IMR-90 (cell line): Measurements from ENCODE around the gene ETS1. TPM values are rescaled to one million over a fixed set of nuclear protein-coding genes. Genes with fewer than 3 reads are reported as not detected.

Source experiments
- ATAC-seq: fragments of 200-7000 bp; cut with Tn5 transposase; 2 replicates; pipeline ENCODE4 v1.9.1; 2020; ENCODE audit warnings: low read depth, mild to moderate bottlenecking, moderate library complexity
- BruUV-seq: library from RNA; stranded (reverse); fragments of 400-500 nt; replicated peaks from 2 replicates; lab custom pipeline; 2021; lab: Mats Ljungman, UMichigan
- CTCF ChIA-PET: fragments of 300-600 bp; formaldehyde crosslinking; extraction: SDS; loops from one replicate; lab custom pipeline; 2021; ENCODE audit warnings: antibody characterized with exemption; lab: Yijun Ruan, JAX
- POLR2A ChIA-PET: fragments of 300-600 bp; sonication (Branson Sonifier 250); formaldehyde crosslinking; loops from one replicate; lab custom pipeline; 2022; ENCODE audit warnings: antibody characterized with exemption; ENCODE audit not compliant: unreplicated experiment; lab: Charles Lee
- DNase-seq: peaks from one replicate; pipeline ENCODE4 v3.0.0; 2013
- H2AFZ ChIP-seq: replicated peaks from 2 replicates; pipeline ENCODE3; 2013; ENCODE audit warnings: low read length, mild to moderate bottlenecking; ENCODE audit not compliant: poor library complexity
- H2AK5ac ChIP-seq: 2 replicates; pipeline ENCODE4 v1.6.1; 2013; ENCODE audit warnings: low read depth, low read length, inconsistent platforms
- H2AK9ac ChIP-seq: replicated peaks from 2 replicates; pipeline ENCODE3; 2013; ENCODE audit warnings: mild to moderate bottlenecking, low read depth, low read length, moderate library complexity; ENCODE audit not compliant: poor library complexity
- H2BK120ac ChIP-seq: 2 replicates; pipeline ENCODE4 v1.6.1; 2013; ENCODE audit warnings: low read depth, low read length, inconsistent platforms
- H2BK15ac ChIP-seq: 3 replicates; pipeline ENCODE4 v1.6.1; 2013; ENCODE audit warnings: low read depth, low read length, inconsistent platforms
- H2BK20ac ChIP-seq: 2 replicates; pipeline ENCODE4 v1.6.1; 2013; ENCODE audit warnings: low read depth, mild to moderate bottlenecking, inconsistent platforms, low read length, moderate library complexity
- H2BK5ac ChIP-seq: 2 replicates; pipeline ENCODE4 v1.6.1; 2013; ENCODE audit warnings: mild to moderate bottlenecking, low read depth, low read length, inconsistent platforms; ENCODE audit not compliant: poor library complexity, severe bottlenecking
- H3K14ac ChIP-seq: replicated peaks from 2 replicates; pipeline ENCODE4 v1.6.1; 2013; ENCODE audit warnings: low read depth, low read length, inconsistent platforms
- H3K18ac ChIP-seq: 2 replicates; pipeline ENCODE4 v1.6.1; 2013; ENCODE audit warnings: low read depth, low read length, control low read depth
- H3K23ac ChIP-seq: 2 replicates; pipeline ENCODE4 v1.6.1; 2013; ENCODE audit warnings: low read depth, low read length, inconsistent platforms
- H3K27ac ChIP-seq: 2 replicates; pipeline ENCODE4 v1.5.1; 2013; ENCODE audit warnings: mild to moderate bottlenecking, control low read depth, low read length; ENCODE audit not compliant: insufficient read depth
- H3K27me3 ChIP-seq: 2 replicates; pipeline ENCODE4 v1.6.1; 2013; ENCODE audit warnings: low read length; ENCODE audit not compliant: control insufficient read depth, insufficient read depth
- H3K36me3 ChIP-seq: 2 replicates; pipeline ENCODE4 v1.6.1; 2013; ENCODE audit warnings: low read length, mixed read lengths; ENCODE audit not compliant: control insufficient read depth, insufficient read depth
- H3K4ac ChIP-seq: 2 replicates; pipeline ENCODE4 v1.6.1; 2013; ENCODE audit warnings: low read depth, low read length, inconsistent platforms
- H3K4me1 ChIP-seq: 2 replicates; pipeline ENCODE4 v1.6.1; 2013; ENCODE audit warnings: low read length, mixed read lengths; ENCODE audit not compliant: control insufficient read depth, insufficient read depth
- H3K4me2 ChIP-seq: 2 replicates; pipeline ENCODE4 v1.6.1; 2013; ENCODE audit warnings: low read depth, mild to moderate bottlenecking, control low read depth, low read length, moderate library complexity
- H3K4me3 ChIP-seq: 2 replicates; pipeline ENCODE4 v1.5.1; 2013; ENCODE audit warnings: low read depth, mild to moderate bottlenecking, control low read depth, low read length, moderate library complexity; ENCODE audit not compliant: insufficient read depth
- H3K56ac ChIP-seq: 2 replicates; pipeline ENCODE4 v1.6.1; 2013; ENCODE audit warnings: low read length, inconsistent platforms; ENCODE audit not compliant: insufficient read depth; ENCODE audit errors: extremely low read depth
- H3K79me1 ChIP-seq, 2 experiments: 2 replicates each; pipeline ENCODE4 v1.6.1; 2013; ENCODE audit warnings: low read length in 2 of 2, inconsistent platforms in 1 of 2, low read depth in 1 of 2
- H3K9ac ChIP-seq: 2 replicates; pipeline ENCODE4 v1.6.1; 2013; ENCODE audit warnings: low read depth, low read length, control low read depth
- H3K9me1 ChIP-seq: 2 replicates; pipeline ENCODE4 v1.6.1; 2013; ENCODE audit warnings: low read length, inconsistent platforms; ENCODE audit not compliant: insufficient read depth
- H3K9me3 ChIP-seq: 2 replicates; pipeline ENCODE4 v1.6.1; 2013; ENCODE audit warnings: low read length; ENCODE audit not compliant: control insufficient read depth, insufficient read depth
- H4K20me1 ChIP-seq: 2 replicates; pipeline ENCODE4 v1.6.1; 2013; ENCODE audit warnings: low read length, inconsistent platforms; ENCODE audit not compliant: insufficient read depth
- H4K5ac ChIP-seq: 2 replicates; pipeline ENCODE4 v1.6.1; 2013; ENCODE audit warnings: mild to moderate bottlenecking, low read depth, low read length, control low read depth
- H4K8ac ChIP-seq, 2 experiments: 2 replicates each; pipeline ENCODE4 v1.6.1; 2013; ENCODE audit warnings: low read depth in 2 of 2, low read length in 2 of 2, control low read depth in 1 of 2, inconsistent platforms in 1 of 2
- H4K91ac ChIP-seq: 2 replicates; pipeline ENCODE4 v1.6.1; 2013; ENCODE audit warnings: low read depth, low read length, inconsistent platforms; ENCODE audit not compliant: insufficient read depth
- BHLHE40 ChIP-seq: fragments of 150-350 bp; IDR thresholded peaks from 2 replicates; pipeline ENCODE4 v1.6.1; 2016; ENCODE audit warnings: mild to moderate bottlenecking, low read depth, low read length
- CEBPB ChIP-seq: IDR thresholded peaks from 2 replicates; pipeline ENCODE4 v1.6.1; 2012; ENCODE audit warnings: low read depth, low read length, improper control_type of control experiment
- CTCF ChIP-seq: conservative IDR thresholded peaks from 2 replicates; pipeline ENCODE4 v1.5.1; 2012; ENCODE audit warnings: mild to moderate bottlenecking, low read depth, low read length, improper control_type of control experiment
- ELK1 ChIP-seq: fragments of 150-350 bp; IDR thresholded peaks from 2 replicates; pipeline ENCODE4 v1.6.1; 2016; ENCODE audit warnings: low read depth, mild to moderate bottlenecking, low read length, moderate library complexity, borderline replicate concordance
- FOS ChIP-seq: fragments of 150-350 bp; IDR thresholded peaks from 2 replicates; pipeline ENCODE4 v1.6.1; 2016; ENCODE audit warnings: low read depth, low read length
- MAFK ChIP-seq: IDR thresholded peaks from 2 replicates; pipeline ENCODE4 v1.6.1; 2012; ENCODE audit warnings: low read depth, low read length, improper control_type of control experiment
- MAZ ChIP-seq: IDR thresholded peaks from 2 replicates; pipeline ENCODE4 v1.6.1; 2012; ENCODE audit warnings: low read depth, mild to moderate bottlenecking, low read length, improper control_type of control experiment, moderate library complexity, borderline replicate concordance
- MXI1 ChIP-seq: IDR thresholded peaks from 2 replicates; pipeline ENCODE4 v1.6.1; 2012; ENCODE audit warnings: low read depth, mild to moderate bottlenecking, low read length, moderate library complexity, borderline replicate concordance
- POLR2A ChIP-seq: IDR thresholded peaks from 2 replicates; pipeline ENCODE4 v1.6.1; 2012; ENCODE audit warnings: mild to moderate bottlenecking, low read depth, low read length
- RCOR1 ChIP-seq: IDR thresholded peaks from 2 replicates; pipeline ENCODE4 v1.6.1; 2012; ENCODE audit warnings: mild to moderate bottlenecking, low read length, improper control_type of control experiment; ENCODE audit not compliant: insufficient replicate concordance
- RFX5 ChIP-seq: IDR thresholded peaks from 2 replicates; pipeline ENCODE4 v1.8.0; 2012; ENCODE audit warnings: low read depth, mild to moderate bottlenecking, low read length, moderate library complexity
- USF2 ChIP-seq: fragments of 150-350 bp; IDR thresholded peaks from 2 replicates; pipeline ENCODE4 v1.6.1; 2017; ENCODE audit warnings: mild to moderate bottlenecking, antibody characterized with exemption, low read length, low read depth
- WGBS, 2 experiments: methylation state at CpG; one replicate each; pipeline versions ENCODE4 v1.1.5 to v1.1.7; 2013; ENCODE audit warnings: missing lambda C conversion rate in 2 of 2; ENCODE audit not compliant: insufficient read length in 1 of 2; ENCODE audit errors: extremely low coverage in 2 of 2; 5-methylcytosine and 5-hydroxymethylcytosine counted together
- dilution Hi-C: fragments of 300-500 bp; cut with HindIII; formaldehyde crosslinking; loops from one replicate; pipeline ENCODE4 v1.14.3; 2018; ENCODE audit warnings: low sequenced_read_pairs; ENCODE audit not compliant: unreplicated experiment
- in situ Hi-C: fragments of 300-500 bp; cut with MboI; formaldehyde crosslinking; loops from 3 replicates; pipeline ENCODE4 v1.14.3; 2019; ENCODE audit warnings: low sequenced_read_pairs, inconsistent platforms, mixed read lengths
- intact Hi-C: fragments of 100-400 bp; cut with micrococcal nuclease; formaldehyde crosslinking; loops from 2 replicates; pipeline ENCODE4 v1.10.0; 2022
- polyA plus RNA-seq, 3 experiments: library from polyadenylated mRNA; depleted of rRNA; stranded (reverse); fragments of >200 nt; gene quantifications; 2 replicates each; pipeline ENCODE4 v1.2.3, GENCODE V29; 2012; ENCODE audit warnings: low replicate concordance in 1 of 3
- total RNA-seq: library from RNA; depleted of rRNA; stranded (reverse); fragments of >200 nt; gene quantifications from 2 replicates; pipeline ENCODE4 v1.2.3, GENCODE V29; 2012

The ETS1 gene
- total and polyA plus RNA-seq, 2 of the 4 experiments (the other 2 are of a cell fraction) = 41.2 to 56.3 TPM

- Histone ChIP-seq H4K91ac (no peak overlapping the region), H3K9me3 (no peaks in the 10 kb centered on the region), H3K14ac (no peak overlapping the region), H3K4me2 (no peak overlapping the region), H4K5ac (no peak overlapping the region), H3K9ac (no peak overlapping the region), H3K27ac (no peak overlapping the region), H4K8ac (no peak overlapping the region), H3K4me1 (no peaks in the 10 kb centered on the region), H3K36me3 (no peaks in the 10 kb centered on the region), H3K23ac (no peak overlapping the region), H4K20me1 (no peaks in the 10 kb centered on the region), H2BK20ac (no peak overlapping the region), H3K27me3 (peaks cover 12% of the 10 kb centered on the region), H2BK15ac (no peak overlapping the region), H3K79me1 (no peaks in the 10 kb centered on the region), H2AK9ac (no peak overlapping the region), H3K18ac (no peak overlapping the region), H2BK5ac (no peak overlapping the region), H2BK120ac (no peak overlapping the region), H2AFZ (no peak overlapping the region), H3K9me1 (no peaks in the 10 kb centered on the region), H3K56ac (no peak overlapping the region), H3K4me3 (no peak overlapping the region), H2AK5ac (no peak overlapping the region), H3K4ac (no peak overlapping the region)
- ATAC-seq (no peak), DNase-seq (no peak)
- intact Hi-C loops (no loop called here), dilution Hi-C loops (no loop called here), in situ Hi-C loops (no loop called here)
- ChIA-PET CTCF (interaction anchor here (1.0 kb wide), 1 partner anchor 9 kb away, joined by 3 read pairs; no protein-coding TSS in a partner anchor), POLR2A (interaction anchor here (0.6 kb wide), 1 partner anchor 735 kb away, joined by 3 read pairs; no protein-coding TSS in a partner anchor)
- no peak for TF ChIP-seq MAZ
- TF ChIP-seq FOS = no peak
- TF ChIP-seq MXI1 = no peak
- TF ChIP-seq BHLHE40 = no peak
- no peak for TF ChIP-seq POLR2A
- no peak for TF ChIP-seq MAFK
- TF ChIP-seq CTCF = no peak
- TF ChIP-seq ELK1 = no peak
- no peak for TF ChIP-seq USF2
- no peak for TF ChIP-seq RFX5
- TF ChIP-seq CEBPB = no peak
- no peak for TF ChIP-seq RCOR1
- BruUV-seq = no TSS peak
- no CpG with 5 or more reads among the region's 3 CpGs for WGBS, 2 experiments
Measured at GRCh38 chr11:128564642-128565245, 22.6 kb downstream of the ETS1 start.
